Right ventricle myocardium inferior (tissue), 1 donor: ENCODE results near the gene FOXI1. TPM values are rescaled to one million over a fixed set of nuclear protein-coding genes. Genes with fewer than 3 reads are reported as not detected.

ENCODE experiments used
- ATAC-seq: fragments of 200-7000 bp; cut with Tn5 transposase; one replicate; pipeline ENCODE4 v1.9.1; 2020; ENCODE audit warnings: mild to moderate bottlenecking, moderate library complexity
- DNase-seq: peaks from one replicate; pipeline ENCODE4 v3.0.0; 2021; ENCODE audit errors: missing footprints
- intact Hi-C: fragments of 100-400 bp; cut with DNase I; formaldehyde crosslinking; loops from one replicate; pipeline ENCODE4 v1.11.0; 2022
- total RNA-seq: library from RNA; stranded (reverse); fragmentation: NEBNext Ultra II Directional; extraction: Animal tissue kit (Norgen Biotek cat#: 25700); gene quantifications from one replicate; pipeline ENCODE4 v1.2.1, GENCODE V29; 2021
- donor health status: DM: no; HTN: yes; CAD: no; lungs with severe emphysema.

FOXI1 gene
- total RNA-seq, 1 donor from 2014 or later, result not detected

GRCh38 chr5:170143710-170144109, 38.0 kb downstream of the FOXI1 start:
- no peak for DNase-seq
- ATAC-seq, result no peak
- intact Hi-C loops, result no loop called here

- intact Hi-C loops, result no loop called here
- ATAC-seq, result no peak
- DNase-seq, result no peak
Observed at GRCh38 chr5:170144286-170145023, 38.8 kb downstream of the FOXI1 start.

- intact Hi-C loops, result no loop called here
- ATAC-seq (no peak), DNase-seq (no peak)
Observed at GRCh38 chr5:170145462-170145861, 39.8 kb downstream of the FOXI1 start.

- DNase-seq (no peak), ATAC-seq (no peak)
- intact Hi-C loops, result no loop called here
Observed at GRCh38 chr5:170147051-170147752, 41.5 kb downstream of the FOXI1 start.

- ATAC-seq, result no peak
- intact Hi-C loops, result no loop called here
- DNase-seq, result no peak
Observed at GRCh38 chr5:170147753-170148264, 42.1 kb downstream of the FOXI1 start.

GRCh38 chr5:170148430-170149205, 42.9 kb downstream of the FOXI1 start:
- intact Hi-C loops, result no loop called here
- DNase-seq (no peak), ATAC-seq (no peak)

GRCh38 chr5:170149206-170149515, 43.5 kb downstream of the FOXI1 start:
- no peak for ATAC-seq
- DNase-seq, result no peak
- intact Hi-C loops, result no loop called here

- ATAC-seq (no peak), DNase-seq (no peak)
- intact Hi-C loops, result no loop called here
Observed at GRCh38 chr5:170150713-170151096, 45.0 kb downstream of the FOXI1 start.

GRCh38 chr5:170151097-170151831, 45.6 kb downstream of the FOXI1 start:
- intact Hi-C loops, result no loop called here
- no peak for DNase-seq
- ATAC-seq, result peak; percentile 80

- ATAC-seq (no peak), DNase-seq (no peak)
- intact Hi-C loops, result no loop called here
Observed at GRCh38 chr5:170152767-170153166, 47.1 kb downstream of the FOXI1 start.

GRCh38 chr5:170154297-170154696, 48.6 kb downstream of the FOXI1 start:
- intact Hi-C loops, result no loop called here
- DNase-seq (no peak), ATAC-seq (no peak)

GRCh38 chr5:170154744-170155143, 49.0 kb downstream of the FOXI1 start:
- ATAC-seq, result no peak

GRCh38 chr5:170155771-170156170, 50.1 kb downstream of the FOXI1 start:
- intact Hi-C loops, result no loop called here
- no peak for DNase-seq
- no peak for ATAC-seq

More at GRCh38 chr5:170154744-170155143, 49.0 kb downstream of the FOXI1 start:
- no peak for DNase-seq
- intact Hi-C loops, result no loop called here

- DNase-seq (no peak), ATAC-seq (no peak)
- intact Hi-C loops, result no loop called here
Observed at GRCh38 chr5:170159101-170159698, 53.5 kb downstream of the FOXI1 start.

Other genes with a start within 250 kb of the FOXI1 start
- 0.87 TPM for gene INSYN2B, start 125.4 kb upstream of the FOXI1 start, total RNA-seq
- gene C5orf58, start 127.1 kb downstream of the FOXI1 start, total RNA-seq, result not detected
- gene LCP2, start 191.9 kb downstream of the FOXI1 start, total RNA-seq, result 6.7 TPM